ENCODE measurements around the gene VPS26B.
"Not testable (repeated sequence)": the region's sequence is repeated elsewhere in the genome, so short reads cannot be mapped to it uniquely, and the experiment has no call there.

The VPS26B gene

DNA sequence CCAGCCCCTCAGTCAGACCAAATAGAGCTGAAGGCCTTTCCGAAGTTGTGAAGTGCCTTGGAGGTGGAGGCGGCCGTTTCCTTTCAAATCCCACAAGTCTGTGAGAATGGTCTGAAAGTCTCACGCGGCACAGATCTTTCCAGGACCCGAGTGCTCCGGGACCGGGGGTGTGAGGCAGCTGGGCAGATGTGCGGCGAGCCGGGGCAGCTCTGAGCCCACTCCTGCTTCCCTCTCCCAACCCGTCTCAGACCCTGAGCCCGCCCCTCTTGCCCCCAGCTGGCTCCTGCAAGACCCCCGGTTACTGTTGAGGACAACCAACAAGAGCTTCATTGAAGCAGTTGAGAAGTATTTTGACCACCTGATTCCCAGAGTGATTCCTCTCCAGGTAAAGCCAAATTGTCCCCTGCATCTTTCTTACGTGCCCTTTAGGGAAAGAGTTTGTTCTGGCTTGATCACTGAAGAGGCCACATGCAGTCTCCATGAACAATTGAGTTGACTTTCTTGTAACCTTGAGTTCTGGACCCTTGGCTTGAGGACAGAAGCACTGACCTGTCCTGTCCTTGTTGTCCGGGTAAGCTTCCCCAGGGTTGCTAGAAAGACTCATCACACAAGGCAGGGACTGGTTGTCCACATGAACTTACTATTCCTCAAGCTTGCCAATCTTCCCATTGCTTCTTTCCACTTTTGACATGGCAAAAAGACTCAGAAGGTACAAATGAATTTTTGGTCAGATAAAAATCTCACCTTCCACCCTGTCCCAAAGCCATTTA, 59.2 kb downstream of the VPS26B start:
- no peak for DNase-seq

DNA sequence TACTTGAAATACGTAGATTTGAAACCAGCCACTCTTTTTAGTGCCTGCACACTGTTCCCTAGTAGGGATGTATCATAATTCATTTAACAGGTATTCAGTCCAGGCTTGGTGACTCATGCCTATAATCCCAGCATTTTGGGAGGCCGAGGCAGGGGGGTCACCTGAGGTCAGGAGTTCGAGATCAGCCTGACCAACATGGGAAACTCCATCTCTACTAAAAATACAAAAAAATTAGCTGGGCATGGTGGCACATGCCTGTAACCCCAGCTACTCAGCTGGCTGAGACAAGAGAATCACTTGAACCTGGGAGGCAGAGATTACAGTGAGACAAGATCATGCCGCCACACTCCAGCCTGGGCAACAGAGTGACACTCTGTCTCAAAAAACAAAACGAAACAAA, 59.9 kb downstream of the VPS26B start:
- not testable (repeated sequence) for DNase-seq

DNA sequence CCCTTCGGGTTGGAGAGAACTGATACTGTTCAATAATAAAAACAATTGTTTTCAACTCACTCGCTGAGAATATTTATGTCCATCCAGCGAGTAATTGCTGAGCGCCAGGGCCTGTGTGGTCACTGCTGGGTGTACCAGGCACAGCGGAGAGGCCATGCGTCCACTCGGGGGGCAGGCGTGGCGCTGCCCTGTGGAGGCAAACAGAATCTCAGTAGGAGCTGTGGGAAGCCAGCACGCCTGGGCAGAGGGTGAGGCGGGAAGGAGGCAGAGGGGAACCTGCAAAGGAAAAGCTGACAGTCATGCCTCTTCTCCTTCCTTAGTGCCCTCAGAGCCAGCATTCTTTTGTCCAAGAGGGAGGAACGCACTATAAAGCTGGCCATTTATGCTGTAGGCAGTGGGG, 63.1 kb downstream of the VPS26B start:
- no peak for DNase-seq

DNA sequence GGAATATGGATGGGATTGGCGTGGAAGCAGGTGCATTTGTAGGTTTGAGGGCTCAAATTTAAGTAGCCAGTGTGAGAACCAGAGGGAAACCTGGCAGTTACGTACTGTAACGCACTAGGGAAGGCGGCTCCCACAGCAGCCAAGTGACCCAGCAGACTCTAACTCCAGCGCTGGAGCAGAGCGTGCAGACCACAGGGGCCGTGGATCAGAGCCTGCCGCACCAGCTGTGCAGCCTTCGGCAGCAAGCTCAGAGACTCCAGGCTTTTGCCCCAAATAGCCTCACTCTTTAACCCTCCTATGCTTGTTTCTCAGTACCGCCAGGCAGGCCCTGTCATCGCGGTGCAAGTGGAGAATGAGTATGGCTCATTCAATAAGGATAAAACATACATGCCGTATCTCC, 64.0 kb downstream of the VPS26B start:
- DNase-seq, result no peak

- DNase-seq, result no peak
Observed at GRCh38 chr11:134289167-134289566, 64.7 kb downstream of the VPS26B start.

DNA sequence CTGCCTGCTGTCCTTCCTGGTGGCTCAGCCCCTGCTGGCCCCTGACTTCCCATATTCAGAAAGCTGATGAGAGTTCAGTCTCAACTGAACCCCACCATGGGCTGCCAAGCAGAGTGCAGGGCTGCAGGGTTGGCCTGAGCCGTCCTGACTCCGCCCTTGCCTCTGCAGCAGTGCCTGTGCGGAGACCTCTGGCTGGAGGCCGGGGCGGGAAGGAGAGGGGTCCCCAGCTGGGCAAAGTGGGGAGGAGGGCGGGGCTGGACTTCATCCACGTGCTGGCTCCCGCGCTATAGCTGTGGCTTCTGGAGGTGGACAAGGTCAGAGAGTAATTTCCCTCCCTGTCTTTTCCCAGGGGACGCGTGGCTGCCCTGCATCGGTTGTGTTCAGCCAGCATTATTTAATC, 65.3 kb downstream of the VPS26B start:
- DNase-seq, result no peak

DNA sequence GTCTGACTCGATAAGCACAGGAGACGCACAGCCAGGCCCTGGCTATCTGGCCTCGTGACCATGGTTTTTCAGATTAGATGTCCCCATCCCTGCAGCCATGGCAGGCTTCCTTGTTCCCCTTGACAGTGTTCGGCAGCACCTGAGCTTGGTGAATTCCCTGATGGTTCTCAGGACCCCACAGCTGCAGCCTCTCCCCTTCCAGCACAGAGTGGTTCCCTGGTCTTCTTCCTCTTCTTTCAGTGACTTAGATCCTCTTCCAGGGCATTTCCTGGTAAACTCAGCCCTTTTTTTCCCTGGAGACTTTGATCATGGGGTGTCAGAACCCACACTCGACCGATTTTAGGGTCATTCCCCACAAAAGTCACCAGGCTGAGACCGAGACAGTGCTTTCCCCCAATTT, 66.2 kb downstream of the VPS26B start:
- no peak for DNase-seq

GRCh38 chr11:134291196-134291595, 66.7 kb downstream of the VPS26B start:
- DNase-seq, result no peak

- no peak for DNase-seq
Observed at GRCh38 chr11:134292661-134293060, 68.2 kb downstream of the VPS26B start.

DNA sequence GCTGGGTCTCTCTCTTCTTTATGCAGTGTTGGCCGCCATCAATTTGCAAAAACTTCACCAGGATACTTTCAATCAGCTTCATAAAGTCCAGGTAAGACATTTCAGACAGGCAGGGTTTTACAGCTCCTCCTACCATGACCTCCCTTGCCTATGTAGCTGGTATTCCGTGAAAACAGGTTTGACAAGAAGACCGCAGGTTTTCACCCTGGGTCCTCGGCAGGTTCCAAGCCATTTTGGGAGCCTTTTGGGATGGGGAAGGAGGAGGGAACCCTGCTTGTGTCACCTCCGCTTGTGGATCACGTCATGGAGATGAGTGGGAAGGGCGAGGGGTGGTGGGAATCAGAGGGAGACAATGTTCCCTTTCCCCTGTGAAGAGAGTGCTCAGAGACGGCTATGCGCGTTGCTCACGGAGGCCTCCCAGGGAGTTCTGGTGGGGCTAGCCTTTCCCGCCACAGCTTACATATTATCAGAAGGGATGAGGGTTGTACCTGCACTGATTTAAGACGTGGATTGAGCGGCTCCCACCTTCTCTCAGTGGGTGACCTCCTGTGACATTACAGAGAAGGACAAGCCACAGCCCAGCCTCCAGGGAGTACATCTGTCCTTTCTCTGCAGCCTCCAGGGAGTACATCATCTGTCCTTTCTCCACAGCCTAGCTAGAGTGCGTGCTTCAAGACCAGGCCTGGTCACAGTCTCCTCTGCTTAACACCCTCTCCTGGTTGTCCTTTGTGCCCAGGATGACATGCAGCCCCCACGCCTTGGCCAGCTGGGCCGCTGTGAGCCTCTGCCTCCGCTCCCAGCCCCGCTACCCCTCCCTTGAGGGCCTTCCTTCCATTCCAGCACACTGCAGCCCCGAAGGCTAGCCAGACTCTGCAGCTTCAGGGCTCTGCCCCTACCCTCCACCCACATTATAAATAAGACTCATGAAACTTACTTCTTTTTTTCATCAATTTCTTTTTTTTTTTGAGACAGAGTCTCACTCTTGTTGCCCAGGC, 68.9 kb downstream of the VPS26B start:
- no peak for DNase-seq

- DNase-seq, result no peak
Observed at GRCh38 chr11:134294664-134295063, 70.2 kb downstream of the VPS26B start.

All from NCI-H2029 treated with DMSO at 0.1 percent for 48 hours (cell line).